NCI-H146 treated with DMSO at 0.1 percent for 48 hours (cell line): ENCODE results near the gene TRRAP.
A peak's percentile ranks its signal among the peaks of the same experiment; 100 is the strongest.
"Not testable (repeated sequence)": the region's sequence is repeated elsewhere in the genome, so short reads cannot be mapped to it uniquely, and the experiment has no call there.

Experiments
- DNase-seq: peaks from one replicate; lab custom pipeline; 2025; ENCODE audit not compliant: unreplicated experiment; lab: John Stamatoyannopoulos, UW

Gene TRRAP

DNA sequence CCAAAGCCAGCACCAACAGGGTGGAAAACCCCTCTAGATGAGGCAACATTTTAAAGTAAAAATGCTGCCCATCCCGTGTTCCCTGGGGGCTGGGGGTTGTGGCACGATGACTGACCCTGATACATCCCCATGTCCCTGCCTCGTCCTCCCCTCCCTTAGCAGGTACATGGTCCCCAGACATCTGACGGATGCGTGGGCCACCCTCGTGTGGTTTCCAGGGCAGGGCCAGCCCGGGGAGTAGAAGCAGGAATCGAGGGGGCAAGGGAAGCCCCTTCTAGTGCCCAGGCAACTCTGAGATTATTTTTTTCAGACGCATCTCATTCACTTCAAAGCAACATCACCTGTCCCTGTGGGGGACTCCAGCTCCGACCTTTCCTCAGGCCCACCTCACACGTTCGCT, 12.0 kb upstream of the TRRAP start:
- DNase-seq, result no peak

DNA sequence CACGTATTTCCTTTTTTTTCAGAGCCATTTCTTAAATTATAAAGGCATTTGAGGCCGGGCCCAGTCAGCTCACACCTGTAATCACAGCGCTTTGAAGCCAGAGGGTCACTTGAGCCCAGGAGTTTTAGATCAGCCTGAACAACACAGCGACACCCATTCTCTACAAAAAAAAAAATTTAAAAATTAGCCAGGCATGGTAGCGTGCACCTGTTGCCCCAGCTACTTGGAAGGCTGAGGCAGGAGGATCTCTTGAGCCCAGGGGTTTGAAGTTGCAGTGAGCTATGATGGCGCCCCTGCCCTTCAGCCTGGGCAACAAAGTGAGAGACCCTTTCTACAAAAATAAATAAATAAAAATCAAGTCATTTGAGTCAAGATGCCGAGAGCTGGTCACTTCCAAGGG, 11.6 kb upstream of the TRRAP start:
- DNase-seq, result no peak

DNA sequence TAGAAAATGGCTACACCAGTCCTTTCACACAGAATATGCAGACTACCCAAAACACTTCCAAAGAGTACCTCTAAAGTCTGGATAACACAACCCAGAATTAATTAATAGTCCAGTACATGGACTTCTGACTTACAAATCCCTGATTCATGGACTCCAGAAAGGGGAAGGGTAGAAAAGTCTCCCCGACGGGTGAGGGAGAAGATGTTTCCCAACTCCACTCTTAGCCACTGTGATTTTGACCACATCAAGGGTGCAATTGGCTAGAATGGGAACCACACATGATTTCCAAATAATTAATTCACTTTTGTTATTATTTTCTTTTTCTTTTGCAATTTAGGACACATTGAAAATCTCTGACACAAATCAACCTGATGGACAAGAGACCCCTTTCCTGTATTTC, 9.9 kb upstream of the TRRAP start:
- no peak for DNase-seq

DNA sequence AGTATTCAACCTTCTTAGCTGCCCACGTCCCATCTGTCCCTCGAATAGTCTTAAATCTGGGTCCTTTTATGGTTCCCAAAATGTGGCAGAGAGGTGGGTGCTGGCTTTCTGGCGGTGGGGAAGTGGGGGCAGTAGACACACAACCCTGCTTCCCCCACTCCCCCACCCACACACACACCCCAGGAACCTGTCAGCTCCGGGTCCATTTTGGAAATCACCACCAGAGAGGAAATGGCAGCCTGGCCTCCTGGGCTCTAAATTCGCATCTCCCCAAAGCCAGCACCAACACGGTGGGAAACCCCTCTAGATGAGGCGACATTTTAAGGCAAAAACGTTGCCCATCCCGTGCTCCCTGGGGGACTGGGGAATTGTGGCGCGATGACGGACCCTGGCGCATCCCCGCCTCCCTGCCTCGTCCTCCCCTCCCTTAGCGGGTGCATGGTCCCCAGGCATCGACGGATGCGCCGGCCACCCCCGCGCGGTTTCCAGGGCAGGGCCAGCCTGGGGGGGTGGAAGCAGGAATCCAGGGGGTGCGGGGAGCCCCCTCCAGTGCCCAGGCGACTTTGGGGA, 9.2 kb upstream of the TRRAP start:
- DNase-seq, result no peak

DNA sequence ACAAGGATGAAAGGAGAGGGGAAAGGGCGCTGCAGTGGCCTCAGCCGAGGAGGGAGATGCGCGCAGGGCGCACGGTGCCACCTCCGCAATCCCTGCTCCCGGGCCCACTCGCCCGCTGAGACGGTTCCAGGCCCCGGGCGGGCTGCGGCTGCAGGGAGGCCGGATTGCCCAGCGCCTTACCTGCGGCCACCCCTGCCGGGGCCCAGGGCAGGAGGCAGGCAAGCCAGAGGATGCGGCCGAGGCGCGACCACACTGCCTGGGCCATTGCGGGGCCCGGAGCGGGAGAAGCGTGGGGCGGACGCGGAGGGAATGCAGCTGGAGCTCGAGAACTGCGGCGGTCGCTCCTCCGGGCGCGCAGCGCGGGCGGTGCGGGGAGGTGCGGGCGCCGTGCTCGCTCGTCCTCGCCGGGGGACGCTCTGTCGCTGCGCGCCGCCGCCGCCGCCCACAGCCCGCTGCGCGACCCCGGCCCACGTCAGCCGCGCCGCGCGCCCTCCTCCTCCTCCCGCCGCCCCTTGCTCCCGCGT, 8.7 kb upstream of the TRRAP start, which contains the start of gene TMEM130:
TSS of gene TMEM130 (minus strand) at position 418 of the 524 bp plus-strand sequence. CDS start at position 265, 153 bp downstream.
- no peak for DNase-seq

DNA sequence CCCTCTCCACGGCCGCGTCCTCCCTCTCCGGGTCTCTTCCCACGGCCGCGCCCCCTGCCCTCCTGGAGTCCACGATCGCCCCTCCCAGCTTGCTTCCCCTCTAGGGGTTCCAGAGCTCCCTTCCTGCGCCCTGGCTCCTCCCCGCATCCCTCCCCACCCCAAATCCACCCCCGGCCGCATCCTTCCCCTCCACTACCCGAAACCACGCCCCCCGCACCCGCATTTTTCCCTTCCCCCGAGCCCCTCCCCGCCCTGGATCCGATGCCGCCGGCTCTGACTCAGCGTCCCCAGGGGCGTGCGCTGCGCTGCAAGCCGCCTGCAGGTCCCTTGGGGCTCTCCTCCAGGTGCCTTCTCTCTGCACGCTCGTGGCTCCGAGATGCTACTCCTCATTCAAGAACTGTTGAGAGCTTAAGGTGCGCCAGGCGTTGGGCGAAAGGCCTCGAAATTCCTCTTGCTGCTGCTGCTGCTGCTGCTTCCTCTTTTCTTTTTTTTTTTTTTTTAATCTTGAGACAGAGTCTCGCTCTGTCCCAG, 8.1 kb upstream of the TRRAP start:
- no peak for DNase-seq

DNA sequence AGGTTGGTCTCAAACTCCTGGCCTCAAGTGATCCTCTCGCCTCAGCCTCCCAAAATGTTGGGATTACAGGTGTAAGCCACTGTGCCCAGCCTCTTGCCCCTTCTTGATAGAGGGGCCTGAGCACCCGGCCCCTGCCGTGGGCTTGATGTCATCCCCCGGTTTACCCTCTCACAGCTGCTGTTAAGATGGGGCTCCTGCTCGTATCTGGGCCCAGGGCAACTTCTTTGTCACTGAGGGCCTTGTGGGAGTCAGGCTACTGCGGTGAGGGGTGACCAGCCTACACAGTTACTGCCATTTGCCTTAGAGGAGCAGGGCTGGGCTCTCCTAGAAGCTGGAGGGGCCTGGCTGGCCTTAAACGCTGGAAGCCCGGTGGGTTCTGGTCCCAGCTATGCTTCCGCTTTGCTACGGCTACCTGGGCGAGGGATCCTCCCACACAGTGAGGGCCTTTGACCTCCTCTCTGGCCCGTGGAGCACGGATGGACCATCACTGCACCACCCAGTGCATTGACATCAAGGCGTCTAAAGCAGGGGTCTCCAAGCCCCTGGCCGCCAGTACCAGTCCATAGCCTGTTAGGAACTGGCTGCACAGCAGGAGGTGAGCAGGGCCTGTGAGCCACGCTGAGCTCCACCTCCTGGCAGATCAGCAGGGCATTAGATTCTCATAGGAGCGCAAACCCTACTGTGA, 7.4 kb upstream of the TRRAP start:
- no peak for DNase-seq

DNA sequence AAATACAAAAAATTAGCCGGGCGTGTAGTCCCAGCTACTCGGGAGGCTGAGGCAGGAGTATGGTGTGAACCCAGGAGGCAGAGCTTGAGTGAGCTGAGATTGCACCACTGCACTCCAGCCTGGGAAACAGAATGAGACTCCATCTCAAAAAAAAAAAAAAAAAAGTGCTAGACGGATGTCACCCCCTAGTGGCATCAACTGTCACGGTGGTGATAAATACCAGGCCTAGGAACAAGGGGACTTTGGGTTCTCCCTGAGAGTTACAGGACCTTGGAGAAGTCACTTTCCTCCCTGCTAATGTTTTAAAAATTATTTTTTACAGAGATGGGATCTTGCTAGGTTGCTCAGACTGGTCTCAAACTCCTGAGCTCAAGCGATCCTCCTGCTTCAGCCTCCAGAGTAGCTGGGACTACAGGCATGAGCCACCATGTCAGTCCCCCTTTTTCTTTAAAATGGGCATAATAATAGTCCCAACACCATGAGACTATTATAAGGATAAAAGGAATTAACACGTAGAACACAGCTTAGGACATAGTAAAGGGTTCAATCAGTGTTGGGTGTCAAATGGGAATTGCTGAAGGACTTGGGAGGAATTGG, 5.9 kb upstream of the TRRAP start:
- DNase-seq, result no peak

DNA sequence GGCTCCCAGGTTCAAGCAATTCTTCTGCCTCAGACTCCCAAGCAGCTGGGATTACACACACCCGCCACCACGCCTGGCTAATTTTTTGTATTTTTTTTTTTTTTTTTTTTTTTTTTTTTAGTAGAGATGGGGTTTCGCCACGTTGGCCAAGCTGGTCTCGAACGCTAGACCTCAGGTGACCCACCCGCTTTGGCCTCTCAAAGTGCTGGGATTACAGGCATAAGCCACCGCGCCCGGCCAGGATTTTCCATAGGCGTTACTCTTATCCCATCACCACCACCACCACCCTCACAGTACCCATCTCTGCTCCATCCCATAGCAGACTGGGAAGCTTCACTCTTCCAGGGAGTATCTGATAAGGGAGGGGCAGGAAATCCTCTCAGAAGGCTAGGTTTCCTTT, 4.7 kb upstream of the TRRAP start:
- not testable (repeated sequence) for DNase-seq

DNA sequence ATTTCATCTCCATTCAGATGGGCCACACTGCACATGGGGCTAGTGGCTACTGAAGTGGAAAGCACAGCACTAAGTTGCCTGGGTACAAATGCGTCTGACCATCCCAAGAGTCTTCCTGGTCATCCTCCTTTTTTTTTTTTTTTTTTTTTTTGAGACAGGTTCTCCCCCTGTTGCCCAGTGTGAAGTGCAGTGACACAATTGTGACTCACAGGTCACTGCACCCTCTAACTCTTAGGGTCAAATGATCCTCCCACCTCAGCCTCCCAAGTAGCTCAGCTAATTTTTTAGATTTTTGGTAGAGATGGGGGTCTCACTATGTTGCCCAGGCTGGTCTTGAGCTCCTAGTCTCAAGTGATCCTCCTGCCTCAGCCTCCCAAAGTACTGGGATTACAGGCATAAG, 3.4 kb upstream of the TRRAP start:
- DNase-seq, result no peak

DNA sequence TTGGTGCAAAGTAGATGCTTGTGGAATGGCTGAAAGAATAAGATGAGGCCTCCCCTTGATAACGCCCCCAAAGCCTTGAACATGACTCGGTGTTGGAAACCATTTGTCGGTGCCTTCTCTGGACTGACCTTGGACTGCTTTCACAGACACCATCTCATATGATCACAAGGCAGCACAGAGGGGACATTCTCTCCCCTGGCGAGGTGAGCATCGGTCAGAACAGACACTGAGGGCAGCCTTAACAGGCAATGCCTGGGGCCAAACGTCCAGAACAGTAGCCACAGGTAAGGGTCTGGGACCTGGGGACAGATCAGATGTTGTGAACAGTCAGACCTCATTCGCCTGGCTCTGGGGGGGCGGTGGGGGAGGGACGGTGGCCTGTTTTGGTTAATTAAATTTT, 2.8 kb upstream of the TRRAP start:
- DNase-seq, result no peak

DNA sequence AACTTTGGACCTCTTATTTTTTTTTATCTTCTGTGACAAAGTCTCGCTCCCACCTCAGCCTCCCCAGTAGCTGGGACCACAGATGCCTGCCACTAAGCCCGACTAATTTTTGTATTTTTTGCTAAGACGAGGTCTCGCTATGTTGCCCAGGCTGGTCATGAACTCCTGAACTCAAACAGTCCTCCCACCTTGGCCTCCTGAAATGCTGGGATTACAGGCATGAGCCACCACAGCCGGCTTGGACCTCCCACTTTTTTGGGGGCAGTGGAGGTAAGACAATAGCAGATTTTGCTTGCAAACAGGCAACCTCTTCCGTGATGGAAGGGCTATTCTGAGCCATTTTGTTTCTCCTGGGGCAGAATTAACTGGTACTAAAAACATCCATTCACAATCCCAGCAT, 1.2 kb upstream of the TRRAP start:
- DNase-seq, result no peak

DNA sequence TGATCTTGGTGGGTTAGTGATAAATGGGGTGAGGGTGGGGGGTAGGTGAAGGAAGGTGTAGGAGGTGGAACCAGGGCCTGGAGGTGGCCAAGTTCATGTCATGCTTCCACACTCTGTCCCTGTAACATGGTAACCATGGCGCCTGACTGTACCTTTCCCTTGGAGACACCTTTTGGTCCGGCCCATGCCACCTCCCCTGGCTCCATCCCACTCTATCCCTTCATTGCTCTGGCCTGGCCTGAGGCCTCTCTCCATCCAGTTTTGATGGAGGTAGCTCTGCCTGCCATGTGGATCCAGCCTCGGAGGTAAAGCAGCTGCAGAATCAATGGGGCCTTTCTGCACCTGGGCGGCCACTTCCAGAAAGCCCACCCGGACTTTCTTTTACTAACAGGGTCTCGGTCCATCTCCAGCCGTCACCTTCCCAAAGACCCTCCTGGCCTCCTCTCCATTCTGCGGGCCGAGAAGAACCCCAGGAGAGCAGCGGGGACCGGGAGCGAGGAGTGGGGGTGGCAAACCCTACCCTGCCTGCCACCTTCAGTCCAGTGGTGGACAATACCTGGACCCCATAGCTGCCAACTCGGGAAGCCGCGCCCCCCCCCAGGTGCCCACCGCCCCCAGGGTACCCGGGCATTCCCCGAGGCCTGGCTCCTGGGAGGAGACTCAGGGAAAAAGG, 504 bp upstream of the TRRAP start:
- no peak for DNase-seq

DNA sequence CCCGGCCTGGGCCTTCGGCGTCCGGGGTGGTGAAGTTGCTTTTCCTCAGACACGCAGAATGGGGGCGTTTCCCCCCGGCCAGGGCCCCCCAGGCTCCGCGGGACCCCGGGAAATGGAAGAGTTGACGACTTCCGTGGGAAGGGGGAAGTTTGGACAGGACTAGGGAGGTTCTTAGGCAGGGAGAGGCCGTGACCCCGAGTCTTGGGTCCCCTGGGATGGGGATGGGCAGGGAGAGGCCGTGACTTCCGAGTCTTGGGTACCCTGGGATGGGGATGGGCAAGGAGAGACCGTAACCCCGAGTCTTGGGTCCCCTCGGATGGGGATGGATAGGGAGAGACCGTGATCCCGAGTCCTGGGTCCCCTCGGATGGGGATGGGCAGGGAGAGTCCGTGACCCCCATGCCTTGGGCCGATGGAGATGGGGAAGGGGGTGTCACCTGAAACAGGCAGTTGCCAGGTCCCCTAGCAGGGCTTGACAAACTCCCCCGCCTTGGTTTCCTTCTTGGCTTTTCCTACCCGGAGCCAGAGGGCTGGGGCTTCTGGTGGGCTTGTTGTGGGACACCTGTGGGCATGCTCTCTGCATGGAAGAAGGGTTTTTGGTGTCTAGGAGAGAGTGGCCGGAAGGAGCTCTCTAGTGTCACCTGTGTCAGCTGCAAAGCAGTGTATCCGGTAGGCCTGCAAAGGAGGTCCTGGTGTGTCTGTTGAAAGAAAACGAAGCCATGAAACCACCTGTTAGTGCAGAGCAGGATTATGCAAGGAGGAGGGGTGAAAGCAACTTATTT, 1.1 kb downstream of the TRRAP start:
- peak; percentile 14 for DNase-seq

DNA sequence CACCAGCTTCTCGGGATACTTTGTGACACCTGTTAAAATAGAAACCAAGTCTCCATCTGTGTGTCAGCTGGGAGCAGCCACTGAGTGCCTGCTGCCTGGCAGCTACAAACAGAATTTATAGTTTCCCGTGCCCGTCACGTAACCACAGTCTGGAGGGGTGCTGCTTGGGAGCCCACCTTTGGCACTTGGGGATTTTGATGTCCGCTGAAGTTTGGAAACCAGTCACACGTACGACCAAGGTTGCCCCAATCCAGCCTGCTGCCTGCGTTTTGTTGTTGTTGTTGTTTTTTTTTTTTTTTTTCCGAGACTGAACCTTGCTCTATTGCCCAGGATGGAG, 1.6 kb downstream of the TRRAP start:
- no peak for DNase-seq

DNA sequence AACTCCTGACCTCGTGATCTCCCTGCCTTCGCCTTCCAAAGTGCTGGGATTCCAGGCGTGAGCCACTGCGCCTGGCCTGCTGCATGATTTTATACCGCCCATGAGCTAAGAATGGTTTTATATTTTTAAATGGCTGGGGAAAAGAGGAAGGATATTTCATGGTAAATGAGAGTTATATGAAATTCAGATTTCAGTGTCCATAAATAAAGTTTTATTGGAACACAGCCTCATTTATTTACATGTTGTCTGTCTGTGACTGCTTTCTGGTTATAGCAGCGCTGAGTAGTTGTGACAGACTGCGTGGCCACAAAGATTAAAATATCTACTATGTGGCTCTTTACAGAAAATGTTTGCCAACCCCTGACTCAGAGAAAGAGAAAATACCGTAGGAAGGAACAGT, 2.2 kb downstream of the TRRAP start:
- no peak for DNase-seq

DNA sequence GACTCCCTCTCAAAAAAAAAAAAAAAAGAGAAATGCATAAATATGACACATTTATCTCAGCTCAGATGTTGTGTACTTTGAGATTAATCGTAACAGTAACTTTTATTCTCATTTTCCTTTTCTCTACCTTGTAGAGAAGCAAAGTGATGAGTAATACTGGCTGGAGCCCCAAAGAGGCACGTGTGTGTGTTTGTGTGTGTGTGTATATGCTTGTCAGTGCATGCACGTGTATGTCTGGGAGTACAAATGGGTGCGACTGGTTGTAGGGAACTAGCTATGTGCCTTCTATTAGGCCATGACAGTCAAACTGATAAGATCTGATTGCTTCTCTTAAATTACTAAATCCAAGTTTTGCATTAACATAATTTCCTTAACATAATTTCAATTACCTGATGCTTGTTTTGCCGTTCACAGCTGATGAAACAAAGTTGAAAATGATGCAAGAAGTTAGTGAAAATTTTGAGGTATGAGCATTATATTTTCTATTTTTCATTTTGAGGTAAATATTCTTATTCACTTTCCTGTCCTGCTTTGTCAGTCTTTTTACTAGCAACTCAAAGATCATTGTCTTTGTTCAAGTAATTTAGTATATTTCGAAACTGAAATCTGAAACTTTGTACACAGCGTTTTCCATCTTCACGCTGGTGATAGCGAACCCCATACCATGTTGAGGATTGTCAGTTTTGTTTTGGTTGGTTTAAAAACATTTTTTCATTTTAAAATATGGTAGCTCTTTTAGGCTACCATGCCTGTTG, 3.4 kb downstream of the TRRAP start:
- DNase-seq, result no peak

DNA sequence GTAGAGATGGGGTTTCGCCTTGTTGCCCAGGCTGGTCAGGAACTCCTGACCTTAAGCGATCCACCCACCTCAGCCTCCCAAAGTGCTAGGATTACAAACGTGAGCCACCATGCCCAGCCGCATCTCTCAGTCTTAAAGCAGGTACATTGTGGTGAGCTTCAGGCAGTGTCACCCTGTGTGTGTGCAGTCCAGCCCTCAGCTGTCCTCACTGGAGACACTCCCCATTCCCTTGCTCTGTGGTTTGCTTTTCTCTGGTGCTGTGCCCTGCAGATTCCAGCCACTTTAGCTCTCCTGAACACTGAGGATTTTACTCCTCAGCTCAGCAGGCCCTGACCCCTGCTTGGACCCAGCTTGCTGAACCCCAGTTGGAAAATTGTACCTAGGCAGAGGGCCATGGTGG, 6.1 kb downstream of the TRRAP start:
- no peak for DNase-seq

DNA sequence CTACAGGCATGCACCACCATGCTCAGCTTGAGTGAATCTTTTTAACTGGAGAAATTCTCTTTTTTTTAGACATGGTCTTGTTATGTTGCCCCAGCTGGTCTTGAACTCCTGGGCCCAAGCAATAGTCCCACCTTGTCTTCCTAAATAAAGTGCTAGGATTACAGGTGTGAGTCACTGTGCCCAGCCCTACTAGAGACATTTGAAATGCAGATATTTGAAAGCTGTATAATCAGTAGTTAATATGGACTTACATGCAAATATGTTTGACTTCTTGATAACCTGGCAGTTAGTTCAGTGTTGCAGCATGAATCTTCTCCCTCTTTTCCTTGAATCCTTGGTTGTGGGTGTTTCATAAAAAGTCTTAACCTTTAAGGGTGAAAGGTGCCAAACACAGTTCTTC, 8.7 kb downstream of the TRRAP start:
- no peak for DNase-seq

DNA sequence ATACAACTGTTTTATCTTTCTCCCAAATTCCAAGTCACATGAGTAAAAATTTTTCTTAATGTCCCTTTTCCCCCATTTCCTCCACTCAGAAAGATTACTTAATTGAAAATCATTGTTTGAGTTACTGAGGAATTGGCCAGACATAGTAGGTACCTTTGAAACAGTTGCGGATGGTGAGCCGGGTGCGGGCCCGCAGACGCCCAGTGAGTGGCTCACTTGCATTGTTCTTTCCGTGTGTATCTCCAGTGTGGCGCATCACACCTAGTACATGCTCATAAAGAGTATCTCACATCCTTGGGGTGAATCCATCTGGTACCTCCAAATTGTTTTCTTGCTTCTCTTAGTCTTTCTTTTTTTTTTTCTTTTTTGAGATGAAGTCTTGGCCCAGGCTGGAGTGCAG, 14.3 kb downstream of the TRRAP start:
- no peak for DNase-seq
